Thymus (tissue), 11 donors: ENCODE results near the gene PCMTD2. TPM values are rescaled to one million over a fixed set of nuclear protein-coding genes. Genes with fewer than 3 reads are reported as not detected.

ENCODE experiments used
- DNase-seq, 9 donors: peaks; one replicate each; pipeline ENCODE4 v3.0.0-alpha.2; 2013; ENCODE audit warnings: low spot score in 9 of 9, low read depth in 6 of 9, missing footprints in 1 of 9
- H3K27ac ChIP-seq, 2 donors: one replicate each; pipeline ENCODE4 v1.5.1; 2013; ENCODE audit warnings: control low read depth in 1 of 2, low read depth in 1 of 2, low read length in 1 of 2, mild to moderate bottlenecking in 1 of 2, moderate library complexity in 1 of 2
- H3K27me3 ChIP-seq, 2 donors: one replicate each; pipeline ENCODE4 v1.5.1; 2013; ENCODE audit warnings: low read length in 1 of 2; ENCODE audit not compliant: control insufficient read depth in 2 of 2, insufficient read depth in 1 of 2
- H3K36me3 ChIP-seq, 2 donors: one replicate each; pipeline ENCODE4 v1.5.1; 2013; ENCODE audit warnings: low read length in 1 of 2, mild to moderate bottlenecking in 1 of 2, moderate library complexity in 1 of 2; ENCODE audit not compliant: control insufficient read depth in 2 of 2, insufficient read depth in 2 of 2
- H3K4me1 ChIP-seq, 2 donors: one replicate each; pipeline ENCODE4 v1.5.1; 2013; ENCODE audit warnings: low read length in 2 of 2; ENCODE audit not compliant: control insufficient read depth in 2 of 2, insufficient read depth in 2 of 2
- H3K4me3 ChIP-seq, 2 donors: one replicate each; pipeline ENCODE4 v1.5.1; 2013; ENCODE audit warnings: low read length in 2 of 2, control low read depth in 1 of 2, mild to moderate bottlenecking in 1 of 2
- H3K9me3 ChIP-seq, 2 donors: one replicate each; pipeline ENCODE4 v1.5.1; 2013; ENCODE audit warnings: low read length in 1 of 2, mild to moderate bottlenecking in 1 of 2; ENCODE audit not compliant: control insufficient read depth in 2 of 2, insufficient read depth in 1 of 2
- WGBS: extraction: QIAGEN DNeasy Blood & Tissue Kit; methylation state at CpG from one replicate; pipeline ENCODE4 v1.1.7; 2013; 5-methylcytosine and 5-hydroxymethylcytosine counted together
- polyA plus RNA-seq: library from polyadenylated mRNA; stranded (reverse); fragments of 200-250 nt; gene quantifications from one replicate; pipeline ENCODE4 v1.2.3, GENCODE V29; 2013
- total RNA-seq: library from RNA; stranded (reverse); fragments of 120-200 nt; gene quantifications from one replicate; pipeline ENCODE4 v1.2.4, GENCODE V29; 2013
- donor health status: healthy.

PCMTD2 gene
- total and polyA plus RNA-seq, 2 donors, result 40.6 to 123 TPM

- Histone ChIP-seq H3K4me3 (no peak overlapping the region), H3K9me3 (no peaks in the 10 kb centered on the region), H3K27me3 (peaks cover 2 to 19% of the 10 kb centered on the region in 2 donors), H3K36me3 (no peaks in the 10 kb centered on the region), H3K27ac (no peak overlapping the region), H3K4me1 (peaks cover 17 to 18% of the 10 kb centered on the region in 2 donors)
- DNase-seq, result no peak
- 98% methylated on average over 4 of the region's 4 CpGs for WGBS
Observed at GRCh38 chr20:64253000-64253383, 2.6 kb upstream of the PCMTD2 start.

- Histone ChIP-seq H3K27ac (no peak overlapping the region), H3K36me3 (no peaks in the 10 kb centered on the region), H3K4me3 (no peak overlapping the region), H3K4me1 (peaks cover 17 to 18% of the 10 kb centered on the region in 2 donors), H3K27me3 (peaks cover 2 to 16% of the 10 kb centered on the region in 2 donors), H3K9me3 (no peaks in the 10 kb centered on the region)
- 97% methylated on average over 4 of the region's 4 CpGs for WGBS
- no peak for DNase-seq
Observed at GRCh38 chr20:64253443-64253842, 2.1 kb upstream of the PCMTD2 start.

GRCh38 chr20:64254156-64254555, 1.4 kb upstream of the PCMTD2 start:
- Histone ChIP-seq H3K4me3 (no peak overlapping the region), H3K9me3 (no peaks in the 10 kb centered on the region), H3K27ac (no peak overlapping the region), H3K27me3 (peaks cover 2 to 14% of the 10 kb centered on the region in 2 donors), H3K4me1 (peaks cover 17 to 18% of the 10 kb centered on the region in 2 donors), H3K36me3 (no peaks in the 10 kb centered on the region)
- 98% methylated on average over 5 of the region's 5 CpGs for WGBS
- no peak for DNase-seq

GRCh38 chr20:64254571-64255360, 782 bp upstream of the PCMTD2 start:
- peaks cover 2 to 10% of the 10 kb centered on the region in 2 donors for H3K27me3 ChIP-seq
- peaks cover 17 to 18% of the 10 kb centered on the region in 2 donors for H3K4me1 ChIP-seq
- H3K27ac ChIP-seq, result no peak overlapping the region
- peak overlapping the region; percentile 47 to 59 for H3K4me3 ChIP-seq
- DNase-seq, result no peak
- 80% methylated on average over 28 of the region's 28 CpGs for WGBS
- no peaks in the 10 kb centered on the region for H3K36me3 ChIP-seq
- H3K9me3 ChIP-seq, result no peaks in the 10 kb centered on the region

- peaks cover 6 to 9% of the 10 kb centered on the region in 2 donors for H3K36me3 ChIP-seq
- peak overlapping the region; percentile 59 to 67 for H3K4me3 ChIP-seq
- DNase-seq, result no peak
- 35% methylated on average over 15 of the region's 15 CpGs for WGBS
- peaks cover 17 to 22% of the 10 kb centered on the region in 2 donors for H3K4me1 ChIP-seq
- H3K27ac ChIP-seq, result peak overlapping the region; percentile 48 to 95
- H3K9me3 ChIP-seq, result no peaks in the 10 kb centered on the region
- H3K27me3 ChIP-seq, result peaks cover 2 to 5% of the 10 kb centered on the region in 2 donors
Observed at GRCh38 chr20:64256282-64256935, 861 bp downstream of the PCMTD2 start.

GRCh38 chr20:64257107-64257757, 1.7 kb downstream of the PCMTD2 start:
- peaks cover 6 to 13% of the 10 kb centered on the region in 2 donors for H3K36me3 ChIP-seq
- DNase-seq, result no peak
- WGBS, result 96% methylated on average over 13 of the region's 13 CpGs
- no peaks in the 10 kb centered on the region for H3K9me3 ChIP-seq
- no peak overlapping the region for H3K27ac ChIP-seq
- peak overlapping the region in 1 of 2 donors; percentile 67 for H3K4me3 ChIP-seq
- peaks cover 17 to 22% of the 10 kb centered on the region in 2 donors for H3K4me1 ChIP-seq
- H3K27me3 ChIP-seq, result peaks cover 2 to 4% of the 10 kb centered on the region in 2 donors

GRCh38 chr20:64258071-64258823, 2.7 kb downstream of the PCMTD2 start:
- peak overlapping the region in 1 of 2 donors; percentile 2 for H3K4me3 ChIP-seq
- WGBS, result 97% methylated on average over 9 of the region's 9 CpGs
- H3K9me3 ChIP-seq, result no peaks in the 10 kb centered on the region
- peaks cover 6 to 19% of the 10 kb centered on the region in 2 donors for H3K36me3 ChIP-seq
- H3K27ac ChIP-seq, result no peak overlapping the region
- H3K27me3 ChIP-seq, result no peaks in the 10 kb centered on the region
- H3K4me1 ChIP-seq, result peaks cover 17 to 22% of the 10 kb centered on the region in 2 donors
- no peak for DNase-seq

GRCh38 chr20:64260239-64260638, 4.7 kb downstream of the PCMTD2 start:
- Histone ChIP-seq H3K27me3 (no peaks in the 10 kb centered on the region), H3K9me3 (no peaks in the 10 kb centered on the region), H3K4me1 (peaks cover 14 to 18% of the 10 kb centered on the region in 2 donors), H3K4me3 (no peak overlapping the region), H3K27ac (no peak overlapping the region), H3K36me3 (peaks cover 9 to 30% of the 10 kb centered on the region in 2 donors)
- WGBS, result 98% methylated on average over 6 of the region's 6 CpGs
- DNase-seq, result no peak
